ENCODE data around the gene R3HDM4.

GRCh38 chr19:953445-954271 lies 40.6 kb upstream of the R3HDM4 start:
- no peak for TF ChIP-seq CTCF (IDR thresholded peaks at IDR 0.05)
- TF ChIP-seq POLR2A (IDR thresholded peaks at IDR 0.05), result no peak

Data from heart left ventricle (tissue), 13 donors.